Upper lobe of left lung (tissue), 6 donors: ENCODE data around the gene KLC1. TPM values are rescaled to one million over a fixed set of nuclear protein-coding genes. Genes with fewer than 3 reads are reported as not detected.

Experiments
- ATAC-seq, 2 donors: fragments of 200-7000 bp; cut with Tn5 transposase; one replicate each; pipeline ENCODE4 v1.9.1; 2022; ENCODE audit warnings: mild to moderate bottlenecking in 2 of 2, moderate library complexity in 2 of 2; ENCODE audit not compliant: low FRiP score in 2 of 2
- DNase-seq, 2 donors: peaks; one replicate each; pipeline ENCODE4 v3.0.0-alpha.2; 2019 to 2020
- H3K27ac ChIP-seq, 4 donors: fragments of 200-600 bp; sonication (generic); one replicate each; pipeline ENCODE4 v1.5.1; 2016 to 2019
- H3K27me3 ChIP-seq, 4 donors: fragments of 200-600 bp; sonication (generic); one replicate each; pipeline ENCODE4 v1.5.1; 2017 to 2019
- H3K36me3 ChIP-seq, 4 donors: fragments of 200-600 bp; sonication (generic); one replicate each; pipeline ENCODE4 v1.5.1; 2016 to 2019
- H3K4me1 ChIP-seq, 4 donors: fragments of 200-600 bp; sonication (generic); one replicate each; pipeline ENCODE4 v1.5.1; 2018 to 2019
- H3K4me3 ChIP-seq, 4 donors: fragments of 200-600 bp; sonication (generic); one replicate each; pipeline ENCODE4 v1.5.1; 2017 to 2019; ENCODE audit warnings: mild to moderate bottlenecking in 2 of 4, moderate library complexity in 1 of 4
- H3K9me3 ChIP-seq, 4 donors: fragments of 200-600 bp; sonication (generic); one replicate each; pipeline ENCODE4 v1.5.1; 2018 to 2019
- EP300 ChIP-seq, 4 donors: sonication (generic); formaldehyde crosslinking; IDR thresholded peaks; one replicate each; pipeline ENCODE4 v1.5.1; 2017; ENCODE audit warnings: antibody characterized with exemption in 4 of 4, control low read depth in 2 of 4
- POLR2A ChIP-seq, 4 donors: fragments of 450-650 bp; IDR thresholded peaks; one replicate each; pipeline ENCODE4 v1.5.1; 2016 to 2017; ENCODE audit warnings: antibody characterized with exemption in 4 of 4, mild to moderate bottlenecking in 2 of 4
- POLR2AphosphoS5 ChIP-seq, 2 donors: sonication (generic); formaldehyde crosslinking; IDR thresholded peaks; one replicate each; pipeline ENCODE4 v1.5.1; 2017; ENCODE audit warnings: antibody characterized with exemption in 2 of 2
- WGBS, 2 donors: methylation state at CpG; one replicate each; pipeline ENCODE4 v1.1.5; 2017 to 2018; 5-methylcytosine and 5-hydroxymethylcytosine counted together
- total RNA-seq, 6 donors: library from RNA; depleted of rRNA in 4 of 6; stranded (reverse); fragments of >200 nt in 4 of 6; gene quantifications; one replicate each; pipeline versions ENCODE4 v1.1.0 to v1.2.1, GENCODE V29; 2016 to 2021
- TF ChIP-seq, protein P1 (sequence below), 6 experiments: fragments of 450-650 bp in 4 of 6; fragments of 200-600 bp in 2 of 6; sonication (generic) in 2 of 6; IDR thresholded peaks; one replicate each; pipeline ENCODE4 v1.5.1; 2016 to 2019; ENCODE audit warnings: antibody characterized with exemption in 6 of 6
- donor health status: DM: no; HTN: no; CAD: no; lungs with moderate emphysema.
- donor health status: DM: no; HTN: yes; CAD: no; lungs with severe emphysema.

KLC1 gene
- total RNA-seq, 6 donors from 2014 or later: 175 to 614 (median 267) TPM

- peak; percentile 83 to 93 for DNase-seq
Observed at GRCh38 chr14:103693515-103693914, 64.5 kb downstream of the KLC1 start.

DNA sequence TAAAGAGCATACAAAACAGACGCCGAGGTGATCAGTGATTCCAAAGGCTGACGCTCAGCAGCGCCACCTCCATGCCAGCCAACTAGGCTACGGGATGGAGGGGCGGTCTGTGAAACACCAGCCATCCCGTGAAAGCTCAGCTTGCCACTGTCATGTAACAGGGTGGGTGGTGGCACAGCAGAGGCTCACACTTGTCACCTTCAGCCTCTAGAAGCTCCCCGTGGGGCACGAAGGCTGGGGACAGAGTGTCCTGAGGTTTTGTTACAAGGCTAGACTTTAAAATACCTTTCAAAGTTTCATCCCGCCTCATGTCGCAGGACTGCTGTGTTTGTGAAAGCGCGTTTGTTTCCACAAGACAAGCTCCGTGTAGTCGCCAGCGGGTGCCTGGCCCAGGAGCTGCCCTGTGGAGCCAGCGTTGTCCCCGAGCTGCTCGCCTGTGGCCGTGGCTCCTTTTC, 65.6 kb downstream of the KLC1 start:
- Histone ChIP-seq H3K36me3 (peaks cover 5 to 74% (median 49%) of the 10 kb centered on the region in 4 donors), H3K4me1 (peaks cover 18 to 62% (median 42%) of the 10 kb centered on the region in 4 donors), H3K4me3 (no peak overlapping the region), H3K27ac (no peak overlapping the region), H3K27me3 (no peaks in the 10 kb centered on the region), H3K9me3 (no peaks in the 10 kb centered on the region)
- TF ChIP-seq POLR2AphosphoS5 (IDR thresholded peaks at IDR 0.05) (no peak), EP300 (IDR thresholded peaks at IDR 0.05) (no peak), POLR2A (IDR thresholded peaks at IDR 0.05) (no peak)
- TF ChIP-seq, protein P1, sequence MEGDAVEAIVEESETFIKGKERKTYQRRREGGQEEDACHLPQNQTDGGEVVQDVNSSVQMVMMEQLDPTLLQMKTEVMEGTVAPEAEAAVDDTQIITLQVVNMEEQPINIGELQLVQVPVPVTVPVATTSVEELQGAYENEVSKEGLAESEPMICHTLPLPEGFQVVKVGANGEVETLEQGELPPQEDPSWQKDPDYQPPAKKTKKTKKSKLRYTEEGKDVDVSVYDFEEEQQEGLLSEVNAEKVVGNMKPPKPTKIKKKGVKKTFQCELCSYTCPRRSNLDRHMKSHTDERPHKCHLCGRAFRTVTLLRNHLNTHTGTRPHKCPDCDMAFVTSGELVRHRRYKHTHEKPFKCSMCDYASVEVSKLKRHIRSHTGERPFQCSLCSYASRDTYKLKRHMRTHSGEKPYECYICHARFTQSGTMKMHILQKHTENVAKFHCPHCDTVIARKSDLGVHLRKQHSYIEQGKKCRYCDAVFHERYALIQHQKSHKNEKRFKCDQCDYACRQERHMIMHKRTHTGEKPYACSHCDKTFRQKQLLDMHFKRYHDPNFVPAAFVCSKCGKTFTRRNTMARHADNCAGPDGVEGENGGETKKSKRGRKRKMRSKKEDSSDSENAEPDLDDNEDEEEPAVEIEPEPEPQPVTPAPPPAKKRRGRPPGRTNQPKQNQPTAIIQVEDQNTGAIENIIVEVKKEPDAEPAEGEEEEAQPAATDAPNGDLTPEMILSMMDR (IDR thresholded peaks at IDR 0.05): no peak
- WGBS, 2 donors: 89 to 90% methylated on average over 19 to 20 of the region's 20 CpGs
- ATAC-seq: no peak
- no peak for DNase-seq

More at GRCh38 chr14:103693515-103693914, 64.5 kb downstream of the KLC1 start:
- H3K9me3 ChIP-seq: no peaks in the 10 kb centered on the region
- no peak overlapping the region for H3K4me3 ChIP-seq
- H3K27me3 ChIP-seq: no peaks in the 10 kb centered on the region
- WGBS, 2 donors: 71 to 79% methylated on average over 22 of the region's 22 CpGs
- peaks cover 25 to 55% (median 35%) of the 10 kb centered on the region in 4 donors for H3K4me1 ChIP-seq
- H3K27ac ChIP-seq: peak overlapping the region in 2 of 4 donors; percentile 6 to 7
- peaks cover 5 to 74% (median 42%) of the 10 kb centered on the region in 4 donors for H3K36me3 ChIP-seq
- TF ChIP-seq EP300 (IDR thresholded peaks at IDR 0.05) (no peak), POLR2AphosphoS5 (IDR thresholded peaks at IDR 0.05) (peak in 1 of 2 donors; percentile 23)
- ATAC-seq: peak; percentile 38 to 87

DNA sequence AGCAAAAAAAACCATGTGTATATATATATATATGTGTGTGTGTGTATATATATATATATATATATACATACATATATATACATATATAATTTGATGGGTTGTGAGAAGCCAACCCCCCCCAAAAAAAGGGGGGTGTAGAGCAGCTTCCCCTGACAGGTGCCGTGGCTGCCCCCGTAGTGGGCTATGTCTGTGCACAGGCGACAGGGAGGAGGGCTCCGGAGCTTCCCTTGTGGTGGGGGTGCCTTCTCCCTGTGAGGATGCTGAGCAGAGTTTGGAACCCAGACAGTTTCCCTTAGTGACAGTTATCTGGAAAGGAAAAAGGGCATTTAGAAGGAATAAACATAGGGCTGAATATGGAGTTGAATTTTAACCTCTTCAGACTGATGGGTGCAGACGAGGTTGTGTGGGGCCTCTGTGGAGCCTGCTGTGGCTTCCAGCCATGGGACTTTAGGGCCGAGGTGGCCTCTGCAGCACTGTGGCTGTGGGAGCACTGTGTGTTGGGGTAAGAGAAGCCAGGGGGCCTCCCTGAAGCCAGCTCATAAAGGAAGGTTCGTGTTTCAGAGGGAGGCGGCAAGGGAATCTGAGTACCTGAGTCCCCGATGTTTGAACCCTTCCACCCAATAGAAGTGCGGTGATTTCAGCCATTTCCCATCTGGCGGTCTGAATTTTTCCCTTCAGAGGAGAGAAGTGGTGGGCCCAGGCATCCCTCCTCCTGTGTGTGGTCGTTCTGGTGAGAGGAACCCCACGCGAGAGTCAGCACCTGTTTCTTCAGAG, 66.5 kb downstream of the KLC1 start:
- TF ChIP-seq POLR2AphosphoS5 (IDR thresholded peaks at IDR 0.05): no peak
- TF ChIP-seq EP300 (IDR thresholded peaks at IDR 0.05): no peak
- no peak for TF ChIP-seq POLR2A (IDR thresholded peaks at IDR 0.05)
- TF ChIP-seq, protein P1 (IDR thresholded peaks at IDR 0.05): no peak
- 58 to 62% methylated on average over 12 to 14 of the region's 14 CpGs for whole genome bisulfite sequencing, 2 donors
- ATAC-seq (no peak), DNase-seq (no peak)
- Histone ChIP-seq H3K27me3 (no peaks in the 10 kb centered on the region), H3K4me1 (peaks cover 16 to 54% (median 42%) of the 10 kb centered on the region in 4 donors), H3K4me3 (no peak overlapping the region), H3K27ac (peak overlapping the region in 1 of 4 donors; percentile 42), H3K36me3 (peaks cover 5 to 74% (median 56%) of the 10 kb centered on the region in 4 donors), H3K9me3 (no peaks in the 10 kb centered on the region)

- peak overlapping the region in 2 of 4 donors; percentile 58 to 66 for H3K27ac ChIP-seq
- peaks cover 5 to 79% (median 60%) of the 10 kb centered on the region in 4 donors for H3K36me3 ChIP-seq
- no peaks in the 10 kb centered on the region for H3K9me3 ChIP-seq
- no peak for DNase-seq
- no peak overlapping the region for H3K4me3 ChIP-seq
- no peaks in the 10 kb centered on the region for H3K27me3 ChIP-seq
- H3K4me1 ChIP-seq: peaks cover 16 to 54% (median 42%) of the 10 kb centered on the region in 4 donors
- no peak for ATAC-seq
- TF ChIP-seq POLR2AphosphoS5 (IDR thresholded peaks at IDR 0.05) (no peak), POLR2A (IDR thresholded peaks at IDR 0.05) (no peak), EP300 (IDR thresholded peaks at IDR 0.05) (no peak)
- TF ChIP-seq, protein P1 (IDR thresholded peaks at IDR 0.05): no peak
- WGBS, 2 donors: 33 to 65% methylated on average over 1 to 13 of the region's 13 CpGs
Observed at GRCh38 chr14:103696070-103696402, 67.0 kb downstream of the KLC1 start.

- H3K4me3 ChIP-seq: no peak overlapping the region
- peak overlapping the region in 2 of 4 donors; percentile 58 to 66 for H3K27ac ChIP-seq
- 43 to 63% methylated on average over 9 to 17 of the region's 17 CpGs for WGBS, 2 donors
- peaks cover 16 to 54% (median 42%) of the 10 kb centered on the region in 4 donors for H3K4me1 ChIP-seq
- ATAC-seq (peak in 1 of 2 donors; percentile 59), DNase-seq (peak in 1 of 2 donors; percentile 89)
- no peaks in the 10 kb centered on the region for H3K27me3 ChIP-seq
- no peaks in the 10 kb centered on the region for H3K9me3 ChIP-seq
- peaks cover 5 to 84% (median 63%) of the 10 kb centered on the region in 4 donors for H3K36me3 ChIP-seq
- TF ChIP-seq EP300 (IDR thresholded peaks at IDR 0.05) (no peak), POLR2A (IDR thresholded peaks at IDR 0.05) (no peak), POLR2AphosphoS5 (IDR thresholded peaks at IDR 0.05) (no peak)
- TF ChIP-seq, protein P1 (IDR thresholded peaks at IDR 0.05): no peak
Observed at GRCh38 chr14:103696466-103697071, 67.6 kb downstream of the KLC1 start.
